Ascending aorta (tissue), 2 donors: Measurements from ENCODE around the gene TFCP2L1. TPM values are rescaled to one million over a fixed set of nuclear protein-coding genes. Genes with fewer than 3 reads are reported as not detected.

Experiments used
- DNase-seq, 2 donors: peaks; one replicate each; pipeline ENCODE4 v3.0.0-alpha.2; 2019; ENCODE audit warnings: low spot score in 2 of 2
- H3K27ac ChIP-seq, 2 donors: fragments of 200-600 bp; sonication (generic); one replicate each; pipeline ENCODE4 v1.5.1; 2016 to 2017; ENCODE audit warnings: mild to moderate bottlenecking in 1 of 2
- H3K27me3 ChIP-seq: fragments of 200-600 bp; sonication (generic); one replicate; pipeline ENCODE4 v1.5.1; 2017
- H3K36me3 ChIP-seq, 2 donors: fragments of 200-600 bp; sonication (generic); one replicate each; pipeline ENCODE4 v1.5.1; 2016
- H3K4me1 ChIP-seq, 2 donors: fragments of 200-600 bp; sonication (generic); one replicate each; pipeline ENCODE4 v1.5.1; 2016 to 2017; ENCODE audit warnings: mild to moderate bottlenecking in 1 of 2
- H3K4me3 ChIP-seq, 2 donors: fragments of 200-600 bp; sonication (generic); one replicate each; pipeline ENCODE4 v1.5.1; 2016 to 2017; ENCODE audit warnings: mild to moderate bottlenecking in 1 of 2
- H3K9me3 ChIP-seq, 2 donors: fragments of 200-600 bp; sonication (generic); one replicate each; pipeline ENCODE4 v1.5.1; 2016
- CTCF ChIP-seq, 3 experiments: fragments of 200-600 bp in 2 of 3; fragments of 450-650 bp in 1 of 3; sonication (generic) in 2 of 3; IDR thresholded peaks; one replicate each; pipeline ENCODE4 v1.5.1; 2016 to 2019; ENCODE audit warnings: antibody characterized with exemption in 3 of 3, mild to moderate bottlenecking in 1 of 3, moderate library complexity in 1 of 3
- intact Hi-C: fragments of 100-400 bp; cut with DNase I; formaldehyde crosslinking; loops from one replicate; pipeline ENCODE4 v1.15.1; 2023
- total RNA-seq: library from RNA; depleted of rRNA; stranded (reverse); fragments of >200 nt; gene quantifications from one replicate; pipeline ENCODE4 v1.1.0, GENCODE V29; 2016

The TFCP2L1 gene
- total RNA-seq, 1 donor from 2014 or later, result 5.5 TPM

GRCh38 chr2:121211689-121212151 lies 73.3 kb downstream of the TFCP2L1 start:
- no peak for TF ChIP-seq CTCF (IDR thresholded peaks at IDR 0.05)
- no peaks in the 10 kb centered on the region for H3K27me3 ChIP-seq
- H3K27ac ChIP-seq, result no peak overlapping the region
- H3K4me1 ChIP-seq, result no peaks in the 10 kb centered on the region
- H3K36me3 ChIP-seq, result no peaks in the 10 kb centered on the region
- intact Hi-C loops, result no loop called here
- DNase-seq, result no peak
- no peaks in the 10 kb centered on the region for H3K9me3 ChIP-seq
- H3K4me3 ChIP-seq, result no peak overlapping the region

GRCh38 chr2:121211251-121211650 lies 73.8 kb downstream of the TFCP2L1 start:
- H3K9me3 ChIP-seq, result no peaks in the 10 kb centered on the region
- H3K4me1 ChIP-seq, result no peaks in the 10 kb centered on the region
- no peaks in the 10 kb centered on the region for H3K36me3 ChIP-seq
- H3K27me3 ChIP-seq, result no peaks in the 10 kb centered on the region
- DNase-seq, result no peak
- H3K4me3 ChIP-seq, result no peak overlapping the region
- no peak for TF ChIP-seq CTCF (IDR thresholded peaks at IDR 0.05)
- intact Hi-C loops, result no loop called here
- no peak overlapping the region for H3K27ac ChIP-seq

- Histone ChIP-seq H3K36me3 (no peaks in the 10 kb centered on the region), H3K27me3 (no peaks in the 10 kb centered on the region), H3K9me3 (no peaks in the 10 kb centered on the region), H3K4me1 (no peaks in the 10 kb centered on the region), H3K4me3 (no peak overlapping the region), H3K27ac (no peak overlapping the region)
- no peak for TF ChIP-seq CTCF (IDR thresholded peaks at IDR 0.05)
- intact Hi-C loops, result no loop called here
- DNase-seq, result no peak
Observed at GRCh38 chr2:121210691-121211090, 74.3 kb downstream of the TFCP2L1 start.

GRCh38 chr2:121209014-121209610 lies 75.9 kb downstream of the TFCP2L1 start:
- Histone ChIP-seq H3K9me3 (no peaks in the 10 kb centered on the region), H3K4me1 (no peaks in the 10 kb centered on the region), H3K36me3 (no peaks in the 10 kb centered on the region), H3K27me3 (no peaks in the 10 kb centered on the region), H3K27ac (no peak overlapping the region), H3K4me3 (no peak overlapping the region)
- no peak for TF ChIP-seq CTCF (IDR thresholded peaks at IDR 0.05)
- intact Hi-C loops, result no loop called here
- DNase-seq, result no peak

- H3K9me3 ChIP-seq, result no peaks in the 10 kb centered on the region
- no peaks in the 10 kb centered on the region for H3K4me1 ChIP-seq
- intact Hi-C loops, result no loop called here
- no peak for DNase-seq
- no peaks in the 10 kb centered on the region for H3K27me3 ChIP-seq
- no peak overlapping the region for H3K4me3 ChIP-seq
- no peaks in the 10 kb centered on the region for H3K36me3 ChIP-seq
- no peak overlapping the region for H3K27ac ChIP-seq
- no peak for TF ChIP-seq CTCF (IDR thresholded peaks at IDR 0.05)
Observed at GRCh38 chr2:121207494-121207893, 77.5 kb downstream of the TFCP2L1 start.
